Mesendoderm (in vitro differentiated cells): ENCODE results near the gene NOD1.

Source experiments
- DNase-seq: peaks from one replicate; pipeline ENCODE4 v3.0.0; 2013
- H2AK5ac ChIP-seq: 2 replicates; pipeline ENCODE4 v1.6.1; 2013; ENCODE audit warnings: low read length, inconsistent platforms
- H2BK120ac ChIP-seq: 2 replicates; pipeline ENCODE4 v1.6.1; 2013; ENCODE audit warnings: low read depth, mild to moderate bottlenecking, low read length, moderate library complexity, mixed read lengths
- H2BK15ac ChIP-seq: replicated peaks from 2 replicates; pipeline ENCODE4 v1.6.1; 2013; ENCODE audit warnings: low read depth, mild to moderate bottlenecking, moderate library complexity
- H2BK5ac ChIP-seq: 2 replicates; pipeline ENCODE4 v1.6.1; 2013; ENCODE audit warnings: low read length, inconsistent platforms
- H3K18ac ChIP-seq: 2 replicates; pipeline ENCODE4 v1.6.1; 2013; ENCODE audit warnings: mild to moderate bottlenecking, low read length, mixed read lengths
- H3K23ac ChIP-seq: one replicate; pipeline ENCODE4 v1.6.1; 2013; ENCODE audit warnings: low read length
- H3K27ac ChIP-seq: 2 replicates; pipeline ENCODE4 v1.5.1; 2013; ENCODE audit warnings: low read depth, mild to moderate bottlenecking, inconsistent platforms, low read length, moderate library complexity
- H3K27me3 ChIP-seq: 2 replicates; pipeline ENCODE4 v1.6.1; 2013; ENCODE audit warnings: low read length, control low read depth, mild to moderate bottlenecking, inconsistent platforms; ENCODE audit not compliant: insufficient read depth, poor library complexity
- H3K36me3 ChIP-seq: 2 replicates; pipeline ENCODE4 v1.6.1; 2013; ENCODE audit warnings: low read length, inconsistent platforms; ENCODE audit not compliant: control insufficient read depth, insufficient read depth
- H3K4ac ChIP-seq: one replicate; pipeline ENCODE4 v1.6.1; 2013; ENCODE audit warnings: low read depth, mild to moderate bottlenecking, low read length, moderate library complexity
- H3K4me1 ChIP-seq: 2 replicates; pipeline ENCODE4 v1.6.1; 2013; ENCODE audit warnings: low read depth, low read length, inconsistent platforms; ENCODE audit not compliant: control insufficient read depth
- H3K4me2 ChIP-seq: 2 replicates; pipeline ENCODE4 v1.6.1; 2013; ENCODE audit warnings: low read length
- H3K4me3 ChIP-seq: 2 replicates; pipeline ENCODE4 v1.5.1; 2013; ENCODE audit warnings: mild to moderate bottlenecking, low read length
- H3K56ac ChIP-seq: one replicate; pipeline ENCODE4 v1.6.1; 2013; ENCODE audit warnings: low read length
- H3K79me1 ChIP-seq: 2 replicates; pipeline ENCODE4 v1.6.1; 2013; ENCODE audit warnings: low read length, inconsistent platforms
- H3K79me2 ChIP-seq: 2 replicates; pipeline ENCODE4 v1.6.1; 2013; ENCODE audit warnings: mild to moderate bottlenecking, low read length; ENCODE audit not compliant: control insufficient read depth, insufficient read depth
- H3K9ac ChIP-seq: 2 replicates; pipeline ENCODE4 v1.6.1; 2013; ENCODE audit warnings: low read length, inconsistent platforms
- H4K5ac ChIP-seq: one replicate; pipeline ENCODE4 v1.6.1; 2013; ENCODE audit warnings: low read length
- H4K8ac ChIP-seq: one replicate; pipeline ENCODE4 v1.6.1; 2013; ENCODE audit warnings: low read depth, mild to moderate bottlenecking, control low read depth, low read length, moderate library complexity
- WGBS: extraction: QIAGEN DNeasy Blood & Tissue Kit; methylation state at CpG from one replicate; pipeline ENCODE4 v1.1.7; 2013; ENCODE audit warnings: low lambda C conversion rate, missing lambda C conversion rate; ENCODE audit not compliant: insufficient coverage; ENCODE audit errors: extremely low coverage; 5-methylcytosine and 5-hydroxymethylcytosine counted together

NOD1 gene

GRCh38 chr7:30379741-30380140 lies 98.8 kb downstream of the NOD1 start:
- Histone ChIP-seq H4K8ac (no peak overlapping the region), H3K27me3 (no peaks in the 10 kb centered on the region), H3K4ac (no peak overlapping the region), H4K5ac (no peak overlapping the region), H2BK5ac (no peak overlapping the region), H2BK120ac (no peak overlapping the region), H2AK5ac (no peak overlapping the region), H3K4me2 (no peak overlapping the region), H3K18ac (no peak overlapping the region), H3K9ac (no peak overlapping the region), H3K23ac (no peak overlapping the region), H2BK15ac (no peak overlapping the region), H3K4me1 (no peaks in the 10 kb centered on the region), H3K36me3 (no peaks in the 10 kb centered on the region), H3K27ac (no peak overlapping the region), H3K56ac (no peak overlapping the region), H3K79me1 (no peaks in the 10 kb centered on the region), H3K79me2 (no peaks in the 10 kb centered on the region), H3K4me3 (no peak overlapping the region)
- WGBS = no CpG with 5 or more reads among the region's 4 CpGs
- DNase-seq = no peak

GRCh38 chr7:30379131-30379530 lies 99.5 kb downstream of the NOD1 start:
- Histone ChIP-seq H3K56ac (no peak overlapping the region), H2BK120ac (no peak overlapping the region), H3K36me3 (no peaks in the 10 kb centered on the region), H4K5ac (no peak overlapping the region), H2AK5ac (no peak overlapping the region), H3K4ac (no peak overlapping the region), H4K8ac (no peak overlapping the region), H3K27ac (no peak overlapping the region), H3K9ac (no peak overlapping the region), H2BK15ac (no peak overlapping the region), H3K79me2 (no peaks in the 10 kb centered on the region), H3K23ac (no peak overlapping the region), H3K18ac (no peak overlapping the region), H3K4me1 (no peaks in the 10 kb centered on the region), H3K27me3 (no peaks in the 10 kb centered on the region), H3K4me2 (no peak overlapping the region), H3K4me3 (no peak overlapping the region), H3K79me1 (no peaks in the 10 kb centered on the region), H2BK5ac (no peak overlapping the region)
- no peak for DNase-seq
- WGBS = no CpG with 5 or more reads among the region's 4 CpGs

GRCh38 chr7:30378275-30378674 lies 100.3 kb downstream of the NOD1 start:
- H3K36me3 ChIP-seq = no peaks in the 10 kb centered on the region
- H2AK5ac ChIP-seq = no peak overlapping the region
- H3K79me1 ChIP-seq = no peaks in the 10 kb centered on the region
- no peak overlapping the region for H3K4me2 ChIP-seq
- no peaks in the 10 kb centered on the region for H3K79me2 ChIP-seq
- no peak overlapping the region for H2BK5ac ChIP-seq
- no peak overlapping the region for H2BK15ac ChIP-seq
- WGBS = no CpG with 5 or more reads among the region's 1 CpG
- H3K23ac ChIP-seq = no peak overlapping the region
- no peak overlapping the region for H3K18ac ChIP-seq
- no peaks in the 10 kb centered on the region for H3K27me3 ChIP-seq
- H3K9ac ChIP-seq = no peak overlapping the region
- no peak overlapping the region for H3K4me3 ChIP-seq
- no peak overlapping the region for H3K27ac ChIP-seq
- H3K4me1 ChIP-seq = no peaks in the 10 kb centered on the region
- DNase-seq = no peak
- H4K8ac ChIP-seq = no peak overlapping the region
- H3K56ac ChIP-seq = no peak overlapping the region
- H4K5ac ChIP-seq = no peak overlapping the region
- no peak overlapping the region for H2BK120ac ChIP-seq
- H3K4ac ChIP-seq = no peak overlapping the region
